ENCODE results near the gene PLPP1. TPM values are rescaled to one million over a fixed set of nuclear protein-coding genes. Genes with fewer than 3 reads are reported as not detected.

PLPP1 gene
- 40.7 and 42.7 TPM in 2 replicates for total RNA-seq (2014; rRNA removed)
- polyA plus RNA-seq (2012), result 23.7 TPM

- peak; percentile 80 for DNase-seq (ENCODE audit: low read depth)
These were observed at the start of gene PLPP1 for GRCh38 chr5:55534436-55535198. Gene PLPP1 (minus strand): TSS chr5:55534964. CDS start chr5:55534629, 335 bp downstream.

GRCh38 chr5:55583578-55583977 is 48.8 kb upstream of the PLPP1 start:
- DNase-seq (ENCODE audit: low read depth), result no peak

DNA sequence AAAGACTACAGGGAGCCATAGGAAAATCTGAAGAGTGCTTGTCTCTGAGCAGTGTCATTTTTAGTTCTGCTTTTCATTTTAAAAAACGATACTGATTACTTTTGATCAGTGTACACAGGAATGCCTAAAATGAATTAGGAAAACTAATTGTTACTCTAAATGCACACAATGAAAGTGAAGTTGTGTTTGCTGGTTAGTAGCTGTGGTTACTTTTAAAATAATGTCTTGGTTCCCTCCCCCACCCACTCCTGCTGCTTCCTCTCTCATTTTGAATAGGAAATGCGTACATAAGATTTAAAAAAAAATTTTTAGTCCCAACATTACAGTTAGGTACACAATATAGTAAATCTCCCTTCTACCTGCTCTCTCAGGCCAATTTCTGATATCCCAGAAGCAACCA is 47.5 kb upstream of the PLPP1 start:
- DNase-seq (ENCODE audit: low read depth), result no peak

GRCh38 chr5:55580042-55580441 is 45.3 kb upstream of the PLPP1 start:
- no peak for DNase-seq (ENCODE audit: low read depth)

DNA sequence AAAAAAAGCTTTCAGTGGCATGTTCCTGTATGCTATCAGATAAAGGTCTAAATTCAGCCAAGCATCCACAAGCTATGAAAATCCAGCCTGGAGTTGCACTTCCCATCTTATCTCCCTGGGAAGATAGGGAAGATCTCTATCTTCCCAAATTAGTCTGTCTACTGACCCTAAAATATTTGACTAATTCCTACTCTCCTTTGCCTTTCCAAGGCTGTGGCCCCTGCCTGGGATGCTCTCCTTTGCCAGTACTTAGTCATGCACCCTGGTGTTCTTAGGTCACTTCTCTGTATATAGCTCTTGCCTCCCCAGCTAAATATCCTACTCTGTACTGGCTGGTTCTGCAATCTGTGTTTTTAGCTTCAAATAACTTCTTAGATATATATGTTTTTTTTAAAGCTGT is 44.0 kb upstream of the PLPP1 start:
- DNase-seq (ENCODE audit: low read depth), result no peak

- no peak for DNase-seq (ENCODE audit: low read depth)
These were observed 42.7 kb upstream of the PLPP1 start for GRCh38 chr5:55577353-55578060.

- DNase-seq (ENCODE audit: low read depth), result no peak
These were observed 41.9 kb upstream of the PLPP1 start for GRCh38 chr5:55576661-55577060.

DNA sequence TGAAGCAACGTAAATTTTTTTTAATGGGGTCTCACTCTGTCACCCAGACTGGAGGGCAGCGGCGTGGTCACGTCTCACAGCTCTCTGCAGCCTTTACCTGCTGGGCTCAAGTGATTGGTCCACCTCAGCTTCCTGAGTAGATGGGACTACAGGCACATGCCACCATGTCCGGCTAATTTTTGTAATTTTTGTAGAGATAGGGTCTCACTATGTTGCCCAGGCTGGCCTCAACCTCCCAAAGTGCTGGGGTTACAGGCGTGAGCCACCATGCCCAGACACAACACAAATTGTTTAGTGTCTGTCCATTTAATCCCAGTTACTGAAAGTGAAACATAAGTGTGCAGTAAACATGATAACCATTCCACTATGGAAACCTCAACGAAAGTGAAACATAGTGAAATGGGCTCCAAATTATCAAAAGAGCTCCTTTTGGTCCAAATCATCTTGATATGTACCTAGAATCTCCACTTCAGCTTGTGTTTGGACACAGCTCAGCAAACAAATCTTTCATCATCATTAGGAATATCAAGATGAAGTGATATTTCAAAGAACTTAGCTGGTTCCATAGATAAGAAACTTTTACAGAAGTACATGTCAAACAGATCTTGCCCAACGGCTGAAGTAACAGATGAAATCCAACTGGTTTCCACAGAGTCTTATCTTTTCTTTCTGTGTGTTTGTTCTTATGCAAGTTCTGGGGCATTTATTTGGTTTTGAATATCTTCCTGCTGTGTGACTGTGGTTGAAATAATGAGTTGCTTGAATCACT is 41.2 kb upstream of the PLPP1 start:
- no peak for DNase-seq (ENCODE audit: low read depth)

GRCh38 chr5:55572600-55572999 is 37.8 kb upstream of the PLPP1 start:
- DNase-seq (ENCODE audit: low read depth), result no peak

- DNase-seq (ENCODE audit: low read depth), result no peak
These were observed 37.3 kb upstream of the PLPP1 start for GRCh38 chr5:55572020-55572419.

DNA sequence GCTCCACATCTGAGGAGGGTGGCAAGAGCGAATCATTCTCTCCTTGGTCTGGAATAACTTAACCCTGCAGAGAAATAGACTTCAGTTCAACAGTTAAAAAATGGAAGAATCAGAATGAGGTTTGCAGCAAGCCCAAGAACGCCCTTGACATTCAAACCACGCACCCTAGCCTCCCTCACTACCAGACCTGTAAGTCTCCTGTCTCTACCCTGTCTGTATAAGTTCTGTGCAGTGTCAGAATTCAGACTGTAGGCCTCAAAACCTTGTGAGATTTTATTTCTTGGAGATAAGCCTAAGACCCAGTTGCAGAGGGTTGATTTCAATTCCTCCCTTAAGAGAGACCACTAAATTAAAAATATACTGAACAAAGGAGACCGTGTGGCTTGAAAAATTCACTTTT is 35.8 kb upstream of the PLPP1 start:
- no peak for DNase-seq (ENCODE audit: low read depth)

GRCh38 chr5:55570026-55570425 is 35.3 kb upstream of the PLPP1 start:
- DNase-seq (ENCODE audit: low read depth), result no peak

- no peak for DNase-seq (ENCODE audit: low read depth)
These were observed 34.7 kb upstream of the PLPP1 start for GRCh38 chr5:55569513-55569865.

- no peak for DNase-seq (ENCODE audit: low read depth)
These were observed 34.1 kb upstream of the PLPP1 start for GRCh38 chr5:55568654-55569512.

DNA sequence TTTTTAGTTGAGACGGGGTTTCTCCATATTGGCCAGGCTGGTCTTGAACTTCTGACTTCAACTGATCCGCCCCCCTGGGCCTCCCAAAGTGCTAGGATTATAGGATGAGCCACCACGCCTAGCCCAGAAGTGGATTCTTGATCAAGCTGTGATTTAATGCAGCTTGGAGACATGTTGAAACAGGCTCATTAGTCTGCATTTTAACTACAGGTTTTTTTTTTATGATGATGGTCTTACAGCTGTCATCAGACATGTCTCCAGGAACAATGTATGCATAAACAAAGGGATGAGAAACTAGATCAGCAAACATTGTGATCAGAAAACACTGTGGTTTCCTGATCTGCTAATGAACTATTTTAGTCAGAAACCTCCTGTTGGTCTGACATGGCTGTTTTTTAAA is 30.0 kb upstream of the PLPP1 start:
- no peak for DNase-seq (ENCODE audit: low read depth)

DNA sequence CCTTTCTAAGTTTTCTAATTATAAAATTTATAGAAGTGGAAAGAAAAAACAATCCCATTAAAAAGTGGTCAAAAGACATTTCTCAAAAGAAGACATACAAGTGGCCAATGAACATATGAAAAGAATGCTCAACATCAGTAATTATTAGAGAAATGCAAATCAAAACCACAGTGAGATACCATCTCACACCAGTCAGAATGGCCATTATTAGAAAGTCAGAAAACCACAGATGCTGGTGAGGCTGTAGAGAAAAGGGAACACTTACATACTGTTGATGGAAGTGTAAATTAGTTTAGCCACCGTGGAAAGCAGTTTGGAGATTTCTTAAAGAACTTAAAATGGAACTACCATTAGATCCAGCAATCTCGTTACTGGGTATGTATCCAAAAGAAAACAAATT is 23.7 kb upstream of the PLPP1 start:
- no peak for DNase-seq (ENCODE audit: low read depth)

- no peak for DNase-seq (ENCODE audit: low read depth)
These were observed 22.4 kb upstream of the PLPP1 start for GRCh38 chr5:55557123-55557522.

GRCh38 chr5:55554585-55555202 is 19.9 kb upstream of the PLPP1 start:
- DNase-seq (ENCODE audit: low read depth), result no peak

GRCh38 chr5:55551904-55552303 is 17.1 kb upstream of the PLPP1 start:
- no peak for DNase-seq (ENCODE audit: low read depth)

GRCh38 chr5:55551358-55551757 is 16.6 kb upstream of the PLPP1 start:
- no peak for DNase-seq (ENCODE audit: low read depth)

DNA sequence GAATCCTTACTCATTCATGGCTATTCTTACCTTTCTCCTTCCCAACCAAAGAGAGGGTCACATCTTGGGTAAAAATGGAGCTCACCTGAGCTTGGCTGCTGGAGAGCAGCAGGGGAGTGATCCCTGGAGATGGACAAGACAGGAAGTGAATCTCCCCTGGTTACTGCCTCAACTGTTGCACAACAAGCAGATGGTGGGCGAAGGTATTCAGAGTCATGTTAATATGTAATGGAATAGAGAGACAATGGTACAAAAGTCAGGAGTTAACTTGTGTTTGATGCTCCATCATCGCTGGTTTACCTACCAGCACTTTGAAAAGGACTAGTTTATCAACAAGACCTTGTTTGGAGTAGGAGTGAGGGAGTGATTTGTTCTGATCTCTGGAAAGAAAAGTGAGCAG is 13.0 kb upstream of the PLPP1 start:
- DNase-seq (ENCODE audit: low read depth), result no peak
